Muscle of back (tissue), 11 donors: ENCODE measurements around the gene LRRC3C. TPM values are rescaled to one million over a fixed set of nuclear protein-coding genes. Genes with fewer than 3 reads are reported as not detected.
"Not testable (repeated sequence)": the region's sequence is repeated elsewhere in the genome, so short reads cannot be mapped to it uniquely, and the experiment has no call there.

Experiments
- DNase-seq, 3 donors: peaks; one replicate each; pipeline versions ENCODE4 v3.0.0 to v3.0.0-alpha.2; 2013
- polyA plus RNA-seq, 10 donors: library from polyadenylated mRNA; unstranded; fragments of 120-200 nt; gene quantifications; one replicate each; pipeline ENCODE4 v1.2.1, GENCODE V29; 2013; ENCODE audit not compliant: insufficient read length in 10 of 10

The LRRC3C gene
- polyA plus RNA-seq, 10 donors: not detected

DNA sequence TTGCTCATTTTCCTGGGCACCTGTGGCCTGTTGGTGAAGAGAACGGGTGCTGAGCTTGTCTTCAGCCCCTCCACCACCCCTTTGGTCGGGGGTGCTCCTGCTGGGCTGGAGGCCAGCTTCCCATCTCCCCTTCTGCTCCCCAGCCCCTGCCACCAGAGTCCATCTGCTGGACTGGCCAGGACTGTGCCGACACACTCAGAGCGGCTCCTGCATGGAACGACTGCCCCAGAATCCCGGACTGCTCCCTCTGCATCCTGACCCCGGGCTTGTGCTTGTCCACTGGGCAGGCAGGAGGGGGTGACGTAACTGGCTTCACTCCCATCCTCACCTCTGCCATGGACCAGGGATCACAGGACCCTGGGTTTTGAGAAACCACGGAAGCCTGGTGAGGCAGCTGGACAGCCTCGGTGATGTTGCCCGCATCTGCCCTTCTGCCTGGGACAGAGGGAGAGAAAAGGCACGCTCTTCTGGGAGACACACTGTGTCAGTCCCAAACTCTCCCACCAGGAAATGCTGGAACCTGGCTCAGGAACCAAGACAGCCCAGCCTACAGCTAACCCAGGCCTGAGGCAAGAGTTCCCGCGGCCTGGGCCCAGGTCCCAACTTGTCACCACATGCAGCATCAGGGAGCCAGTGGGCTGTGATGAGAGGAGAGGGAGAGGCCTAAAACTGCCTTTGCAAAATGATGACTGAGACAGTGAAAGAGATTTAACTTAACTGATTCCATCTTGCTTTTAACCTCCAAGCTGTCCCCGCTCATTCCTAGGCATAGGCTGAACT lies 19.2 kb downstream of the LRRC3C start:
- no peak for DNase-seq

DNA sequence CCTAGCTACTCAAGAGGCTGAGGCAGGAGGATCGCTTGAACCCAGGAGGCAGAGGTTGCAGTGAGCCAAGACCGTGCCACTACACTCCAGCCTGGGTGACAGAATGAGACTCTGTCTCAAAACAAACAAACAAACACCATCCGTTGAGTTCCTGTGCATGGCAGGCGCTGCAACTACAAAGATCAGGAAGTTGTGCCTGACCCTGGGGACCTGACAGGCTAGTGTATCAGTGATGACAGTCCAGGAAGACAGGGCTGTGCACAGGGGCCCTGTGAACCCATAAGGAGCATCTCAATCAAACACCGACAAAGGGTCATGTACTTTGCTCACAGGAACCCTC lies 20.9 kb downstream of the LRRC3C start:
- not testable (repeated sequence) for DNase-seq

DNA sequence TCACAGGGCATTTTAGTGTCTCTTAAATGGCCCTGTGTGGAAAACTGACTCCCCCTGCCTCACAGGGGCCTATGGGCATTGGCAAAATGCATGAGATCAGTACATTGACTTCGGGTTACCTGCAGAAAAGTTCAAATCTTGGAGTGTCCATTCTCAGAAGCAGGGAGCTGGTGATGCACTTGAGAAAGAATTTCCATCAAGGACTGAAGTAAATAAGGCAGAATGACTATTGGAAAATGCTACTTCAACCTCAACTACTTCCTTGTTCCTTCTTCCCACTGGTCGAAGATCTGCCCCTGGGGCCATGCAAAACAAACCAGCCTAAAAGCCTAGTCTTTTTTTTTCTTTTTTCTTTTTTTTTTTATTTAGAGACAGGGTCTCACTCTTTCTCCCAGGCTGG lies 21.5 kb downstream of the LRRC3C start:
- DNase-seq: no peak

DNA sequence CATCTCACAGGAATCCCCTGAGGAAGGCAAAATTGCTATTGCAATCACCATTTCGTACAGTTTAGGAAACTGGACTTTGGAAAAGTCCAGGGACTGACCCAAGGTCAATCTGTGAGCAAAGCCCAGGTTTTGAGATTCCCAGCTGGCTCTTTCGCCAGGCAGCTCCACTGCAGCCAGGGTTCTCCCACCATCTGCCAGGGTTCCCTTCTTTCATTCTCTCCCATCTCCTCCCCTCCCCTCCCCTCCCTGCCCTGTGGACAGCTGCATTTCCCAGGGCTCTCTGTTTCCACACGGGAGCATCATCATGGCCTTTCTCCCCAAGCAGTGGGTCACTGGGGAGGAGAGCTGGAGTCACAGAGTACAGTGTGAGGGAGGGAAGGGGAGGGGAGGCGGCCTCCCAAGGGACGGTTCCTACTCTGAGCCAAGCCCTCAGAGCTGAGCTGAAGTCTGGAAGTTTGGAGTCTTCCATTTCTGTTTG lies 23.4 kb downstream of the LRRC3C start:
- peak in 1 of 3 donors; percentile 40 for DNase-seq

DNA sequence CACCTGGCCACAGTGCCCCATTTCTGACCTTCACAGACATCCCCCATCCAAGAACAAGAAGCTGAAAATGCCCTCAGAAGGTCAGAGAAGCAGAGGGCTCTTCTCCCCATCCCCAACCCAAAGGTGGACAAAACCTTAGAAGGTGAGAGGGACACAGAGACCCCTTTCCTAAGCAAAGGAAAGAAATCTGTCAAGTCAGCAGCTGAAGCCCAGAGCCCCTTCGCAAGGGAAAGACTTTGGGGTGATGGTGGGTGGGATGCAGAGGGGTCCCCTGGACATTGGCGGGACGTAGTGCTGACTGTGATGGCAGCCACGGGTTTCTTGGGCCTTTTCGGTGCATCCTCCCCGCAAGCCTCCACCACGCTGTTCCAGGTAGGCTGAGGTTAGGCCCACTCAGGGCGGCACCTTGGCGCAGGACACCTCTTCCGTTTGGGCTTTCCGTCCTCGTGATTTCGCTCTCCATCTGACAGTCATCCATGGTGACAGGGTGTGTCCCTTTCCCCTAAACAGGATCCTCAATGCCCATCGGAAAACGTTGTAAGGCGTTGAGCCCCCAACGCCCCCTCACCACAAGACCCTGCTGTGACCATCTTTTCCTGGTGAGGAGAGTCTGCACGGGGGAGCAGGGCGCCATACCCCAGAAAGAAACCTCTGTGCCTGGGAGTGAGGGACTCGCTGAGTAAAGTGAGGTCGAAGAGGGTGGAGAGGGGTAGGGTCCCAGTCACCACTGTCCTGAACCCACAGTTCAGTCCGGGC lies 24.6 kb downstream of the LRRC3C start:
- no peak for DNase-seq

DNA sequence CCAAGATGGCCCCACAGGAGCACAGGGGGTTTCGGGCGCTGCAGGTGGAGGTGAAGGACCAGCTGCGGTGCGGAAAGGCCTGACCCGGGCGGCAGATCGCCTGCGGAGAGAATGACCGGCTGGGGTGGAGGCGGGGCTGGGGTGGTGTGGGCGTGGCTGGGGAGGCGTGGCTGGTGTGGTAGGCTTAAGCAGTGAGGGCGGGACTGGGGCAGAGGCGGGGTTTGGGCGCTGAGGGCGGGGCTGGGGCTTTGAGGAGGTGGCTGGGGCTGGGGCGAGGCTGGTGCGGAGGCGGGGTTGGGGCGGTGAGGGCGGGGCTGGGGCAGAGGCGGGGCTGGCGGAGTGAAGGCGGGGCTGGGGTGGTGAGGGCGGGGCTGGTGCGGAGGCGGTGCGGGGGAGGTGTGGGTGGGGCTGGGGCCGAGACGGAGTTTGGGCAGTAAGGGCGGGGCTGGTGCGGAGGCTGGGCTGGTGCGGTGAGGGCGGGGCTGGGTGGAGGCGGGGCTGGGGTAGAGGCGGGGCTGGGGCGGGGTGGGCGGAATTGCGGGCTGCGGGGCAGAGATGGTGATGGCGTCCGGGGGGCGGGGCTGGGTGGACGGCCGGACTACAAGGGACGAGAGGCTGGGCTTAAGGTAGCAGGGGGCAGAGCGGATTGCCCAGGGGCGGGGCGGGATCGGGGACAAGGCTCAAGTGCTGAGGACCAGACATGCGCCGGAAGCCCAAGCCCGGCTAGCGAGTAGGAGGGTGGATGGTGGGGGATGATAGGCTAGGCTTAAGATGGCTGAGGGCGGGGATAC lies 25.3 kb downstream of the LRRC3C start:
- DNase-seq: peak; percentile 90 to 96 (median 92)

DNA sequence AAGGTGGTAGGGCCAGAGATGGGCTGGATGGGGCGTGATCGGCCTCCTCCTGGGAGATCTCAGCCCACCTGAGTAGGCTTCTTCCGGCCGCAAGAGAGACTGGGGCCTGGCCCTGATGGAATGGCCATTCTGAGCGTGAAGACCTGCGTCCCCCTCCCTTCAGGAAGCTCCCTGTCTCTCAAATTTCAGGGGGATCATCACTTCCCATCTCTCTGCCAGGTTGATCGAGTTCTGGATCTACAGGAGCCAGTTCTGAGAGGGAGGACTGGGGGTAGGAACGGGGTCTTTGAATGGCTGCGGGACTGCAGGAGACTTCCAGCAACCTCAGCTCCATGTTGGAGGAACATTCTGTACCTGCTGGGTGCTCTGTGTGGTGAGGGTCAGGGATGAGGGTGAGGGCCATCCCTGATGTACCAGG lies 25.9 kb downstream of the LRRC3C start:
- DNase-seq: no peak

DNA sequence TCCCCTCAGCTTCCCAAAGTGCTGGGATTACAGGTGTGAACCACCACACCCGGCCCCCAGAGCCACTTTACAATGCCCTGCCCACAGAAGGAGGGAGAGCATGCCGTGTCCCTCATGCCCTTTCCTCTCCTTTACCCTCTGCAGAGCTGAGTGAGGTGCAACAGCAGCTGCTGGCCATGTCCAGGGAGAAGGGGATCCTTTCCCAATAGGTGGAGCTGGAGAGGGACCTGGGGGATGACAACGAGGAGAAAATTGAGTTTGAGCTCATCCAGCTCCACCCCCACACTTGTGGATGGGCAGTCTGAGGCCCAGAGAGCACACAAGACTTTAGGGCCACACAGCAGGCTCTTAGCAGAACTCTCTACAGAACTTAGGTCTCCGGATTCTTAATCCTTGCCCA lies 27.3 kb downstream of the LRRC3C start:
- DNase-seq: no peak

DNA sequence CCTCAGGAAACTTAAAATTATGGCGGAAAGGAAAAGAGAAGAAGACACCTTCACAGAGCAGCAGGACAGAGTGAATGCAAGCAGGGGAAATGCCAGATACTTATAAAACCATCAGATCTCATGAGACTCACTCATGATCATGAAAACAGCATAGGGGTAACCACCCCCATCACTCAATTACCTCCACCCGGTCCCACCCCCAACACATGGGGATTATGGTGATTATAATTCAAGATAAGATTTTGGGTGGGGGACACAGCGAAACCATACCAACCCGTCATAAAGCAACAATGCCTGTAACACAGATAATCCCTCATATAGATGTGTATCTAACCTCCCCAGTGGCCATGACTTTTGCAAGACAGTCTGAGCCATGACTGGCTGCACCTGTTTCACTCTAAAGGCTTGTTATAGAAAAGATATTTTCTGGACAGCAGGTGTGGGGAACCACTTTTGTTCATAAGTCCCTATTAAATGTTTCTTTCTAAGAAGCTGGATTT lies 28.2 kb downstream of the LRRC3C start:
- no peak for DNase-seq

DNA sequence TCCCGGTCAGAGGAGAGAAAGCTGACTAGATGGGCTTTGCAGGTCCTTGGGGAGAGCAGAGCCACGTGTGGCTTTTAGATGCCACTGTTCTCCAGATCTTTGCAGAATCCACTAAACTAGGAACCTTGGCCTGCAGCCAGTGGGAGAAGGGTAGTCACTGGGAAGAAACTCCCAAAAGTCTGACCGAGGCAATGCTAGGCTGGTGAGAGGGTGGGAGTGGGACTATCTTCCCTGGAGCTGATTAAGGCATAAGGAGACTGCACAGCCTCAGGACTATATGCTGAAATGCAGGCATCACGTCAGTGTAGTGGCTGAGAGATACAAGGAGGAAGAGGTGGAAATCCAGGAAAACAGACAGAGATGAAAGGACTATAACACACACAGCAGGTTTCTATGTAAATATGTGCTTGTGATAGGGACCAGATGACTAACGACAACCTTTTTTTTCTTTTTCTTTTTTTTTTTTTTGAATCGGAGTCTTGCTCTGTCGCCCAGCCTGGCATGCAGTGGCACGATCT lies 33.1 kb downstream of the LRRC3C start:
- DNase-seq: no peak

DNA sequence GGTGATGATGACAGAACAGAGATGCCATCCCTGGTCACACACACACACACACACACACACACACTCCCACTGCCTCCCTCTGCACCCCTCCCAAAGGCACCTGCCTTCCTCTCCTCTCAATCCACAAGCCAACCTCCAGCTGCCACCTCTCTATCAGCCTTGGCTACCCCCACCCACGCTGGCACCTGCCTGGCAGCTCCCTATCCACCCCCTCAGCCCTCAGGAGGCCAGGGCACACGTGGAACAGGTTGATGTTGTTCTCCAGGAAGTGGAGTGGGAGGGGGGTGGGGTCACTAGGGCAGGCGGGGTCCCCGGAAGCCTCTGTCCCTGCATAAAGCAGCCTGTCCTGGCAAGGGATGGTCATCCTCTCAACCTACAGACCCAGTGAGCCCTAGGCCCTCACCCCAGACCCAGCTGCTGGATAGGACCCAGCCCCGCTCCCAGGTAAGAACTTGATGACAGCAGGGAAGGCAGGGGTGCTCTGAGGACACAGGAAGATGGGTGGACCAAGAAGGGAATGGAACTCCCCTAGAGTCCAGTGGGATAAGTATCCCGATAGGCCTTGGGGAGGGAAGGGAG lies 35.2 kb downstream of the LRRC3C start, which contains the start of gene GSDMA:
Gene GSDMA (plus strand): TSS at position 363 of the 579 bp plus-strand sequence. CDS start 2,684 bp downstream, outside the sequence.
- DNase-seq: no peak

DNA sequence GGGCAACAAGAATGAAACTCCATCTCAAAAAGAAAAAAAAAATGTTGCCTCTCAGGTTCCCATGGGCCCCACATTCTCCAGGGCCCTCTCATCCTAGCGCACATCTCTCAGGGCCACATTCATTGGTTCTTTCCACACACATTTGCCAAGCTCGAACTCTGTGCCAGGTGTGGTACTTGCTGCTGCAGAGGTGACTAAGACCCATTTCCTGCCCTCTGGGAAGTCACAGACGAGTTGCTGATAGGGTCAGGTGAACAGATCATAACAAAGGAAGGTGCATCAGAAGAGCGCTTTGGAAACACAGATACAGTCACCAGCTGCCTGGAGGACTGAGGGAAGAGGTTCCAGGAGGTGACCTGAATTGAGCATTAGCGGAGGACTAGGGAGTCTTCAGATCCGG lies 36.3 kb downstream of the LRRC3C start:
- no peak for DNase-seq

DNA sequence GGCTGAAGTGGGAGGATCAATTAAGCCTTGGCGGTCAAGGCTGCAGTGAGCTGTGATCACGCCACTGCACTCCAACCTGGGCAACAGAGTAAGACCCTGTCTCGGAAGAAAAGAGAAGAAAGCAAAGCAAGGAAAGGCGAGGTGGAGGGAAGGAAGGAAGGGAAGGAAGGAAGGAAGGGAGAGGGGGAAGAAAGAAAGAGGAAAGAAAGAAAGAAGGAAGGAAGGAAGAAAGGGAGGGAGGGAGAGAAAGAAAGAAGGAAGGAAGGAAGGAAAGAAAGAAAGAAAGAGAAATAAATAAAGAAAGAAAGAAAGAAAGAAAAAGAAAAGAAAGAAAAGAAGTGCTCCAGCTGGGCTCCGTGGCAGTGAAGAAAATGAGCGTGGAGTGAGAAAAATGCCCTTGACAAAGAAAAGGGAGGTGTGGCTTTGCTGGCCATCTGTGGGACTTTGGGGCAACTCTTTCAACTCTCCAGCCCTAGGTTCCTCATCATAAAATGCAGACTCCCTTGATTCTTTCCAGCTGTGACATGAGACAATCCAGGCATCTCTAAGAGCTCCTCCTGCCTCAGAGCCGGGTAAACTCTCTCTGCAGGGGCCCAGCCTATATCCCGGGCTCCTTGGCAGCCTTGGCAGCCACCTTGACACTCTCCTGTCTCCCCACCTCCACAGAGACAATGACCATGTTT lies 37.6 kb downstream of the LRRC3C start:
- DNase-seq: no peak

DNA sequence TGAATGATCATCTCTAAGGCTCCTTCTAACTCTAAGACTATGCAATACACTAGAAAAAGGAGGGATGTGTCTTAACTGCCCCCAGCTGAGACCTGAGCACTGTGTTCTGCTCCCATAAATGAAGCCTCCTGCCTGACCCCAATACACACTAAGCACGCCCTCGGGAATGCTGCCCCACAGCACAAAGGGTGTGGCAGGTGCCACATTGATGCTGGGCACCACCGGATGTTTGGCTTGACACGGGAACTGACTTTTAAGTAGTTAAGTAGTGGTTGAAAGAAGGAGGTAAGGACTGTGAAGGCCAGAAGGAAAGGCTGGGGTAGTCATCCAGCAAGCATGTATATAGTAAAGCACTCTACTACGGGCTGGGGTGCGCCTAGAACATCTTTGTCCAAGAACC lies 39.2 kb downstream of the LRRC3C start:
- no peak for DNase-seq

DNA sequence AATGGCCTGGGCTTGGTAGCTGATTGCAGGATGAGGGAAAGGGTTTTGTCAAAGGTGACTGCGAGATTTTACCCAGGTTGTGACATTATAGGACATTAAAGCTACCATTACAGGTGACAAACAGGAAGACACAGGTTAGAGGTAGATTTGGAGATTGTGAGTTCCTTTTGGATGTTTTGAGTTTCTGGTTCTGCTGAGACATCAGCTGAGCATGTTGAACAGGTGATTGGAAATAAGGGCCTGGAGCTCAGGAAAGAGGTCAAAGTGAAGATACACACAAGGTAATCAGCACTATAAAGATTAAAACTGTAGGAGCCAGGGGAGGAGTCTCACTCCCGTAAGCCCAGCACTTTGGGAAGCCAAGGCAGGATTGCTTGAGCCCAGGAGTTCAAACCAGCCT lies 41.2 kb downstream of the LRRC3C start:
- no peak for DNase-seq

DNA sequence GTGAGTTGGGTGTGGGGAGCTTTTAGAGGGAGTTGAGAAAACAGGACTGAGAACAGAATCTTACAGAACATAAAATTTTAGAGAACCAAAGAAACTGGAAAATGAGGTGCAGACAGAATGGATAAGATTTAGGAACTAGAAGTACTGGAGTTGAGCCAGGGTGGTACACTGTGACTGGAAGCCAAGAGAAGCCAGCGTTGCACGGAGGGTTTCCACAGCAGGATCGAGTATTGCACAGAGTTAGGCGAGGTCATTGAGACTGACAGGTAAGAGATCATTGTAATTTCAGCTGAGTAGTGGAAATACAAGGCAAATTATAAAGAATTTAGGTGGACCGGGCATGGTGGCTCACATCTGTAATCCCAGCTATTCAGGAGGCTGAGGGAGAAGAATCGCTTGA lies 41.8 kb downstream of the LRRC3C start:
- DNase-seq: no peak

DNA sequence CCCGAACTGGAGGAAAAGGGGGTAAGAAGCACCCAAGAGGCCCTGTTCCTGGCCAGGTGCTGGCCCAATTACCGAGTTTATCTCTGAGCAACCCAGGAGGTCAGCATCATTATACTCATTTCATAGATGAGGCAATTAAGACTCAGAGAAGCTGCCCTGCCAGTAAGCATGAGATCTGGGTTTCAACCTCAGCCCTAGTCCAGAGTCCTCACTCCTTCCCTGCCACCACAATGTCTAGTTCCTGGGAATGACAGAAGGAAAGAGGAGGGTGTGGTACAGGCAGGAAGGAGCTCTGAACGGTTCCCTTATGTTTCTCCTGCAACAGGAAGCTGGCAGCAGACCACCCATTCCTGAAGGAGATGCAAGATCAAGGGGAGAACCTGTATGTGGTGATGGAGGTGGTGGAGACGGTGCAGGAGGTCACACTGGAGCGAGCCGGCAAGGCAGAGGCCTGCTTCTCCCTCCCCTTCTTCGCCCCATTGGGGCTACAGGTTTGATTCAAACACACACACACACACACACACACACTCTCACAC lies 42.7 kb downstream of the LRRC3C start:
- no peak for DNase-seq

DNA sequence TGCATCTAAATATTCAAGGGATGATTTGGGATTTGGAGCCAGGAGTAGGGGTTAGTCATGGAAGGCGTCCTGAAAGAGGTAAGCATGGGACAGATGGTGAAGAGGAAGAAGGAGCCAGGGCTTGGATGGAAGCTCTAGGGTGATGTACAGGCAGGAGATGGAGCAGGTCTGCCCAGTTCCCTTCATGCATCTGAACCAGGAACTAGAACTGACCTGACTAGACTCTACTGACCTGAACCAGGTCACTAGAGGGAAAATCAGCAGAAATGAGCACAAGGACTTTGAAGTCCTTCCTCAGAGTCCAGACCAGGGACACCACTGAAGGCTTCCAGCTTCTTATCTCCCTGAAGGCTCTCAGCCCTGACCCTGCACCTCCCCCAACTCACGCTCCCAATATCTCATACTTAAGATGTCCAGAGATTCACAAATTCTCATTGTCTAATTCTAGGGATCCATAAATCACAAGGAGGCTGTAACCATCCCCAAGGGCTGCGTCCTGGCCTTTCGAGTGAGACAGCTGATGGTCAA lies 43.6 kb downstream of the LRRC3C start:
- DNase-seq: no peak

DNA sequence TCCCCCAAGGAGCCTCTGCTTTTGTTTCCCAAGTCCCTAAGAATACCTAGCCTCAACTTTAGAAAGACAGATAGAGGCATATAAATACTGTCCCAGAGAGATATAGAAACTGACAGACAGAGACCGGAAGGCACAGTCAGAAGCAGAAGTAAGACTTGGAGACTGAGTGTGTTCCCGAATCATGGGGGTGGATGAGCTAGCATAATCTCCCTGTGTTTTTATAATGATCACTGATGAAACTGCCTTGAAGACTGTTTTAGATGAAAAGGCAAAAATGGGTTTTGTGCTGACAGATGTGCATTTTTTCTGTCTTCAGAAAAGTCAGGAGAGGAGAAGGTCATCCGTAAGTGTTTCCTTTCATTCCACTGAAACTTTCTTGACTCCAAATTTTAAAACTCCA lies 44.7 kb downstream of the LRRC3C start:
- DNase-seq: no peak

DNA sequence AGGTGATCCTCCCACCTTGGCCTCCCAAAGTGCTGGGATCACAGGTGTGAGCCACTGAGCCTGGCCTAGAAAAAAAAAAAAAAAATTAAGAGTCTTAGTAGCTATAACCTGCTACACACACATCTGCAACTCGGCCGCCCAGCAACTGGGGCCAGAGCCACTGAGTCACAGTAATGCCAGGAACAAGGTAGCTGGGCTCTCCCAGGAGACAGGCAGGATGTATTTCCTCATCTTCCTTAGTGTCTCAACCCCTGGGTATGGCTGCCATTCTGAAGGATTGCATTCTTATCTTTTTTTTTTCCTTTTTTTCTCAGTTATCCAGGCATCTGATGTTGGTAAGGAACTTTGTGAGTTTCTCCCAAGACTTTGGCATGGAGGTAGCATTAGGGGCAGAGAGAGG lies 46.0 kb downstream of the LRRC3C start:
- no peak for DNase-seq
